CD4-positive, alpha-beta T cell treated with Interferon gamma for 1 hour (primary cell): ENCODE measurements around the gene GRIK3.

Experiments used
- DNase-seq: peaks from one replicate; pipeline ENCODE4 v3.0.0-alpha.2; 2020

The GRIK3 gene

DNA sequence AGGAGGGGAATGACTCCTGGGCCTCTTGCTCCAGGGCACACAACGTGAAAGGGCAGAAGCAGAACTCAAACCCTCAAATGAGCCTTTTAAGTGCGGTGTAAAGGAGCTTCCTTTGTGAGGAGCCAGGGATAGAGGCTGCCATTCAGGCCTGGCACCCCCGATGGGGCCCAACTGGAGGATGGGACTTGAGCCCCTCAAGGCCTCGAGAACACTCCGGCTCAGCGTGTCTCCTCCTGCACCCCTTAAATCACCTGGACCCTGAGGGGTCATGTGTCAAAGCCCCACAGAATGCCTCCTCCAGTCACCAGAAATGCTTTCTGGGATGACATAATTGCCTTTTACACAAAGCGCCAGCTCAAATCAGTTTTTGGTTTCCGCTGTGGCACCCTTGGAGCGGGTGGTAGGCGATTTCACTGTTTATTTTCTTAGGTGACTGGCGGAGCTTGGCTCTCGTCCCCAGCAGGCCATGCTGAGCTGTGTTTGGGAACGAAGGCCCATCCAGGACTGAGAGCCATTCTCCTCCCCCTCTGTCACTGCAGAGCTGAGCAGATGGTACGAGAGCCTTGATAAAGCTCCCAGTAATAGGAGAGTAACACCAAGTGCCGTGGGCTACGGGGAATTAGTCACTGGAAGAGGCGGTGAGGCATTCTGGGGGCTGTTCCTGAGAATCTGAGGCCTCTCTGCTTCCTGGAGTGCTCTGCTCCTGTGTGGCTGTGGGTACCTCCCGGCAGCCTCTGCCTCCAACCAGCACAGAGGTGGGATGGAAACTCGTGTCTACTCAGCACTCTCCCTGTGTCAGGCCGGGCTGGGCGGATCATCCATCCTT, 163.0 kb downstream of the GRIK3 start:
- DNase-seq = no peak

- DNase-seq = no peak
Measured at GRCh38 chr1:36869826-36870225, 164.5 kb downstream of the GRIK3 start.

DNA sequence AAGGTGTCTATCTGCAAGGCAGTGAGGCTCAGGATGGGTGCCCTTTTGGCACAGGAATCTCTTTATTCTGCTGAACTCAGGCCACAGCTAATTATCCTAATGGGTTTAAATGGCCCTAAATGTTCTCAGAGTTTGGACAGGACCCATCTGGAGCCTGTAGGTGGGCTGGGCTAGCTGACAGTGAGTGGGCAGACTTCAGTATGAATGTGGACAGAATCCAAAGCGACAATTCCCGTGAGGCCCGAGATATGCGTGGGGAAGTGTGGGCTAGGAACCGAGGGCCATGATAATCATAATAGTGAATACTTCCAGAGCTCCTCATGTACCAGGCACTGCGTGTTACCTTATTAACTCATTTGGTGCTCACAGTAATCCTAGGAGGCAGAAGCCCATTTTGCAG, 165.3 kb downstream of the GRIK3 start:
- no peak for DNase-seq

DNA sequence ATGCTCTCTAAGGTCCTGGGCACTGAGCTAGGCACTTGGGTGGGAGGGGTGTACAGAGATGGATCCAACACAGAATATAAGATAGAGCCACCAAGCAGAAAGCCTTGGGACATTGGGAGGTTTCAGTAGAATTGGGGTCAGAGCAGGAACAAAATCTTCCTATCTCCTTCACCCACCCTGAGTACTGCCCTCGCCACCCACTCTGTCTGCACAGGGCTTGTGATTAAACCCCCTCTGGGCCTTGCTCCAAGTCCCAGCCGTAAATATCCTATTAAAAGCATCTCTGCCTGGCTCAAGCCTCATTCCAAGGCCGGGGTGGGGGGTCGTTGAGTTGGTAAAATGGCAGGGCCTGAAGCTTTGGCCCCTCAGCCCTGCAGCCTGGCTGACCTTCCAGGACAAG, 166.7 kb downstream of the GRIK3 start:
- no peak for DNase-seq

GRCh38 chr1:36866169-36866814, 168.0 kb downstream of the GRIK3 start:
- no peak for DNase-seq

GRCh38 chr1:36865602-36865900, 168.8 kb downstream of the GRIK3 start:
- DNase-seq = no peak

GRCh38 chr1:36864823-36865601, 169.3 kb downstream of the GRIK3 start:
- no peak for DNase-seq

DNA sequence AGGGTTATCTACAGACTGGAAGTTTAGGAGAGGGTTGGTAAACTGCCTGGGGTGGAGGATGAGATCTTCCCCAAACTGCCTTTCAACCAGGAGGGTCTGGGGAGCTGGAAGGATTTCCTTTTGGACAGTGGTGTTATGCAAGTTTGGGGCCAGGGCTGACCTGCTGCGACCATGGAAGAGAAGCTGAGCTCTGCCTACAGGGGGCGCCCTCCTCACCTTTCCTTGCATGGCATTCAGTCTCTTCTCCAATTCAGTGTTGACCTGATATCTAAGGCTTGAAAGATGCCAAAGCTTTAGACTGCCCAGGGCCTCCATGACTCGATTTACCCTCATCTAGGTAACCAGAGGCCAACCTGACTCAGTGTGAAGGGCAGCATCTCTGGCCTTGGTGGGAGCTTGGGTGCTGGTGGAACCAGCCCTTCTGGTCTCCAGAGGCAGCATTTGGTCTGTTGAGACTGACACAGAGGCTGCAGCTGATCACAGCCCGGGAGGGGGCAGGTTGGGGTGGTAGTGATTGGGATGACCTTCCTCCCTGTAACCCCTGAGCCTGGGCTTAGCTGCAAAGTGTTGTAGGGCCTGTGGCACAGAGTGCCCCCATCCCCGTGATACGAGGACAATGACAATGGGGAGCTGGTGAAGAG, 170.0 kb downstream of the GRIK3 start:
- DNase-seq = no peak

DNA sequence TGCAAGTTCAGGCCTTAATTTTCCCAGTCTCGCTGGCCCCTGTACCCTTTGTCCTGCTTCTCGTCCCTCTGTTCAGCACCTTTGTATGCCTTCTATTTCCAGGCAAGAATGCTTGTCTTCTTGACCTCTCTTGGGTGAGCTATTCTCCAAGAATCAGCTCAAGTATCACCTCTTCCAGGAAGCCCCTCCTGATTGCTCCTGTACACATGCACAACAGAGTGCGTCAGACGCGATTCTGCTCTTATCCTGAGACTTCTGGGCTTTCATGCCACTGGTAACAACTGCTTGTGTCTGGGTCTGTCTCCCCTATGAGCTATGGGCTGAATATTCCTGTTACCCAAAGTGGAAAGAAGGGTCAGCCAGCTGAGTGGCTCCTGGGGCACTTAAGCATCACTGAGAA, 170.8 kb downstream of the GRIK3 start:
- DNase-seq = no peak

GRCh38 chr1:36863061-36863460, 171.3 kb downstream of the GRIK3 start:
- no peak for DNase-seq

DNA sequence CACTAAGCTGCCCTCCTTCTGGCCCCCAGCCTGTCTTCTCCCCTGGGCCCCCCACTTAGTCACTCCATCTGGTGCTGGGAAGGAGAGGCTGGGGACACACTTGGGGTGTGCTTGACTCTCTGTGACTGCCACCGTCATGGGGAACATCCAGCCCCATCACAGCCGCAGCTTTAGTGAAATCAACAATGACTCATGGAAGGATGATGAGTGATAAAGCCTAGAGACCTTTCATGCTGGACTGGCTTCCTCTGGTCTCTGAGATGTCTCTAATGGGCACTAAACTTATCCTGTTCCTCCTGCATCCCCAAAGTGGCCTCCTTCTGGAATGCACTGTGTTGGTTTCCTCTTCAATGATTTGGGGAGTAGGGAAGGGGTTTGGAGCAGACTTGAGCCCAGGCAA, 172.9 kb downstream of the GRIK3 start:
- no peak for DNase-seq

DNA sequence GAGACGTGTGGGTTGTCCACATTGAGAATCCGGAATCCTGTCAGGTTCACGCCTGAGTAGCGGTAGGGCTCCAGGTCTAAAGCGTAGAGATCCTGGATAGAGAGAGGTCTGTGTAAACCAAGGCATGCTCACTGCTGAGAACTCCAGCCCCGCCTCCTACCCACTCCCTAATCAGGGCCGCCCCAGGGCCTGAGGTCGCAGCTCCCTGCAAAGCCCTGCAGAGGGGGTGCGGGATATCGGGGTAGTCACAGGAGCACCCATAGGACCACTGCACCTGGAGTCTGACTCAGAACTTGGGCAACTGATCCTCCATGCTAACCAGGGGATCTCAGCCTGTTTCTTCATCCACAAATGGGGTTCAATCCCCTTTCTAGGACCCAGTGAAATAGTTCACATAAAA, 174.4 kb downstream of the GRIK3 start:
- no peak for DNase-seq

DNA sequence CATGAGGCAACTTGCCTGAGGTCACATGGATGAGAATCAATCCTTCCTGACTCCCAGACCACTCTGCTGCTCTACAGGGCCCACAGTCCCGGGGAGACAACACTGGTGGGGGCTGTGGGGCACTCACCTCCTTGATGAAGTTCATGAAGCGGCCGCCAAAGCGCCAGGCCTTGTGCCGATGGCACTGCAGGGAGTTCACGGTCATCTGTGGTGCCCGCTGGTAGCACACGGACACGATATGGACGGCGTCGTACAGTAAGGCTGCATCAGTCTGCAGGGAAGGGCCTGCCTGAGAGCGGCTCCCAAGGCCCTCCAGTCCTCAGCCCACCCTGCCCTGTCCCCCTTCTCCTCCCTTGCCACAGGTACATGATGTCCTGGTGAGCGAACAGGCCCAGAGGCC, 175.3 kb downstream of the GRIK3 start:
- no peak for DNase-seq

DNA sequence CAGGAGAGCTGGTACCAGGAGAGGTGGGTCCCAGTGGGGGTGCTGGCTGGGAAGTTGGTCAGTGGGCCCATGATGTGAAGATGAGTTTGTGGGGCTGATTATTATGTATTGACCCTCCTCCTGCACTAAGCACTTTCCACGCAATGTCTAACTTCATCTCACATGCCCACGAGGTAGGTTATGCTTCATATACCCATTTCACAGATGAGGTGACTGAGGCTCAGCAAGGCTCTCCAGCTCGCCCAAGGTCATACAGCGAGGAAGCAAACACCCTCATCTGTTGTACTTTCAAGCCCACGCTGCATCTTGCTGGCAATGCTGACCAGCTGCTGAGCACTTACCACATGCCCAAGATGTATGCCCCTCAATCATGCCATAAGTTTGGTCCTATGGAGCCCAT, 175.8 kb downstream of the GRIK3 start:
- DNase-seq = no peak

- no peak for DNase-seq
Measured at GRCh38 chr1:36857754-36858153, 176.6 kb downstream of the GRIK3 start.

DNA sequence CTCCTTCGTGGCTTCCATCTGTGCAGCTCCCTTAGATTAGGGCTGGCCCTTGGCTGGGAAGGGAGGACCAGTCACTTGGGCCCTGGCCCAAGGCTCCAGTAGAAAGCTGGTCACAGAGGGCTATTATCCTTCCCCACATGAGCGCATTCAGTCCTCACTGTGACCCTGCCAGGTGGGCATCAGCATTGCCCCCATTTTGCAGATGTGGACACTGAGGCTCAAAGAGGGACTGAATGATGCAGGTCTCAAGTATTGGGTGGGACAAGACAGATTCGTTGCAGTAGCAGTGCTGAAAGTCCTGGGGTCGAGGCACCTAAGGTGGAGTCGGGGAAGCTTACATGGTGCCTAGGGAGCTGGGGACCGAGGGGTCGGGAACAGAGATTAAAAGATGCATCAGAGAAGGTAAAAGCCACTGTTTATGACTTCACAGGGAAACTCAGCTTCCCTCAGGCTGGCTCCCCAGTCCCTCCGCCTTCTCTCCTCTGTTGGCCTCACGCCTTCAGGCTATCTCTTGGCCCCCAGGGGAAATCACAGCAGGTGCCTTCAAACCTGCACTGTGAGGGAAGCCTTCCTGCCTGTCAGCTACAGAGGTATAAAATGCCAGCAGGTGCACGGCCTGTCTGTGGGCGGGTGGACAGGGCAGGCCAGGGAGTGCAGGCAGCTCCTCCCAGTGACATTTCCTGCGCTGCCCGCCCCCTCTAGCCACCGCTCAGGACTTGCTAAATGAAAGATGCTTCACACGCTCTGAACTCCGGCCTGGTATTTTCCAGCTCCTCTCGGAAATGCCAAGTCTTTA, 178.4 kb downstream of the GRIK3 start:
- no peak for DNase-seq

DNA sequence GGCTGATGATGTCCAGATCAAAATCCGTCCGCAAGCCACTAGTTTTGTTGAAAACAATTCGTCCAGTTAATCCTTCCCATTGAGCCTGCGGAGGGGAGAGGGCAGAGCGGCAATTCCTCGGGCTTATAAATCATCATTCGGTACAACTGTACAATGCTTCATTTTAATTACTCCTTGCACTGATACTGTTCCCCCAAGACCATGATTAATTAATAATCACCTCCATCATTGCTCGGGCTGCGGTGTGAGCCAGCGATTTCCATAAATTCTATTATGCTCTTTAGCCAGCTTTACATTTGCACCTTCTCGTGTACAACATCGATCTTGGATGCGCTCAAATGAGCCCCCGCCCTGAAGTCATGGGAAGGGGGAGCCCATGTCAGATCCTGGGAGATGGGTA, 180.7 kb downstream of the GRIK3 start:
- no peak for DNase-seq

GRCh38 chr1:36852586-36852985, 181.7 kb downstream of the GRIK3 start:
- DNase-seq = no peak

- DNase-seq = no peak
Measured at GRCh38 chr1:36851595-36851994, 182.7 kb downstream of the GRIK3 start.

DNA sequence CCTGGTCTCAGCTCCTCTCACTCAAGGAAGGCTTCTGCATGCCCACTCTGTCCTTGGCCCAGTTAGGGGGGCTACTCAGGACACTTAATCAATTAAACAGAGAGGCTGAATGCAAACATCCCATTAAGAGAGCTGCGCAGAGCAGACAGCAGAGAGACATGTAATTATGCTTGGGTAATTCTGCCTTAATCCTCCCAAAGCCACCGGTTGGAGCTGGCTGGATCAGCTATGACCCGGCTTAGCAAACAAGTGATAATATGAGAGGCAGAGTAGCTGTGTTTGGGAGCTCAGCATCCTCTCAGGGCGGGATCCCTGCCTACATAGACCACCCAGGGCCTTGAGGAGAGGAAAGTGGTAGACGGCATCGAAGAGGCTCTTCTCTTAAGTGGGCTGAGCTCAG, 183.2 kb downstream of the GRIK3 start:
- no peak for DNase-seq

GRCh38 chr1:36849956-36850355, 184.4 kb downstream of the GRIK3 start:
- DNase-seq = no peak

- DNase-seq = no peak
Measured at GRCh38 chr1:36847761-36848160, 186.6 kb downstream of the GRIK3 start.

GRCh38 chr1:36847186-36847585, 187.1 kb downstream of the GRIK3 start:
- no peak for DNase-seq
